ENCODE data around the gene CADM1.
A peak's percentile ranks its signal among the peaks of the same experiment; 100 is the strongest.

CADM1 gene

DNA sequence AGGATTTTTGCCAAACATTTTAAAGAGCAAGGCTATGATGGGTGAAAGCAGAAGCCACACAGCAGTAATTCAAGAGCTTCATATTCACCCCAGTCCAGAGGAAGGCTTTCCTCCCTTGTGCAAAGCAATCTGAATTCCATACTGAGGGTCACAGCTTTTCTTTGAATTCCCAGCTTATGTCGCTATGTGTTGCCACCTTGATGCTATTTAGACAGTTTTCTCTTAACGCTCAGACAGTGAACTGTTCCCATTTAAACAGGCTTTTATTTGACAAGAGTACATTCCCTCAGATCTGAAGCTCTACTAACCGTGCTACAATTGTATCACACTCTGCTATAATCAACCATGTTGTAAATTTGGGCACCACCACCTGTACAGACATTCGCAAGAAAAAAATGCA lies 279.7 kb downstream of the CADM1 start:
- Mint-ChIP-seq H3K27ac (peak overlapping the region in 1 of 3 experiments; percentile 32), H3K4me1 (peaks cover 38% of the 10 kb centered on the region)

DNA sequence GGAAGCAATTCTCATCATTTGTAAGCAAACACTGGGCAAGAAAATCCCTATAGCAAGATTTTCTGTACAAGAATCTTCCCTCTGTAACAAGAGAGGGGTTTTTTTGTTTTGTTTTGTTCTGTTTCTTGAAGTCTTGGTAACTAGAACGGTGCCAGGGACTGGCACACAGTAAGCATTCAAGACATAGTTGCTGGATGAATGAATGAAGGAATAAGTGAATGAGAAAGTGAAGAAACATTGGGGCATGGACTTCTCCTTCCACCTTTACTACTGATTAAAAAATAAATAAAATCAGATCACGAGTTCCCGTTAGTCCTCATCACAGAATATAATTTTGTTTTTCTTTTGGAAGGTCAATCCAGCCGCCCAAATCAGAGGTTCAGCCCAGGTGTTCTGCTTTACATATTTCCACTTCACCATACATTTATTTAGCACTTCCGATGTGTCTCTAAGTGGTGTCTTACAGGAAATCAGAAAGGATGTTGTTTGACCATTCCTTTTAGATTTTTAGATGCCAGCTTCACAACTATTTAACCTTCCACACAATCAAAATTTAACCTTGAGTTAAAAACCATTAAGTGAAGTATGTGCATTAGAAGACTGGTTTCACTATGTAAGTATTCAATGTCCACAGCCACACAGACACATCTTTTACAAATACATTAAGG lies 281.2 kb downstream of the CADM1 start:
- Mint-ChIP-seq H3K27me3 (ENCODE audit: low read depth) (peaks cover 3% of the 10 kb centered on the region), H3K27ac (no peak overlapping the region), H3K9me3 (no peaks in the 10 kb centered on the region), H3K4me1 (peaks cover 51% of the 10 kb centered on the region), H3K4me3 (no peak overlapping the region), H3K36me3 (ENCODE audit: low read depth) (peaks cover 52% of the 10 kb centered on the region)
- TF ChIP-seq, protein P1, sequence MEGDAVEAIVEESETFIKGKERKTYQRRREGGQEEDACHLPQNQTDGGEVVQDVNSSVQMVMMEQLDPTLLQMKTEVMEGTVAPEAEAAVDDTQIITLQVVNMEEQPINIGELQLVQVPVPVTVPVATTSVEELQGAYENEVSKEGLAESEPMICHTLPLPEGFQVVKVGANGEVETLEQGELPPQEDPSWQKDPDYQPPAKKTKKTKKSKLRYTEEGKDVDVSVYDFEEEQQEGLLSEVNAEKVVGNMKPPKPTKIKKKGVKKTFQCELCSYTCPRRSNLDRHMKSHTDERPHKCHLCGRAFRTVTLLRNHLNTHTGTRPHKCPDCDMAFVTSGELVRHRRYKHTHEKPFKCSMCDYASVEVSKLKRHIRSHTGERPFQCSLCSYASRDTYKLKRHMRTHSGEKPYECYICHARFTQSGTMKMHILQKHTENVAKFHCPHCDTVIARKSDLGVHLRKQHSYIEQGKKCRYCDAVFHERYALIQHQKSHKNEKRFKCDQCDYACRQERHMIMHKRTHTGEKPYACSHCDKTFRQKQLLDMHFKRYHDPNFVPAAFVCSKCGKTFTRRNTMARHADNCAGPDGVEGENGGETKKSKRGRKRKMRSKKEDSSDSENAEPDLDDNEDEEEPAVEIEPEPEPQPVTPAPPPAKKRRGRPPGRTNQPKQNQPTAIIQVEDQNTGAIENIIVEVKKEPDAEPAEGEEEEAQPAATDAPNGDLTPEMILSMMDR (IDR thresholded peaks at IDR 0.05; ENCODE audit: unreplicated experiment in 3 of 3): no peak

More for the DNA sequence above, 279.7 kb downstream of the CADM1 start:
- TF ChIP-seq, protein P1 (IDR thresholded peaks at IDR 0.05; ENCODE audit: unreplicated experiment in 3 of 3): no peak
- Mint-ChIP-seq H3K9me3 (no peaks in the 10 kb centered on the region), H3K4me3 (no peak overlapping the region), H3K36me3 (ENCODE audit: low read depth) (peaks cover 67% of the 10 kb centered on the region), H3K27me3 (ENCODE audit: low read depth) (peaks cover 3% of the 10 kb centered on the region)

DNA sequence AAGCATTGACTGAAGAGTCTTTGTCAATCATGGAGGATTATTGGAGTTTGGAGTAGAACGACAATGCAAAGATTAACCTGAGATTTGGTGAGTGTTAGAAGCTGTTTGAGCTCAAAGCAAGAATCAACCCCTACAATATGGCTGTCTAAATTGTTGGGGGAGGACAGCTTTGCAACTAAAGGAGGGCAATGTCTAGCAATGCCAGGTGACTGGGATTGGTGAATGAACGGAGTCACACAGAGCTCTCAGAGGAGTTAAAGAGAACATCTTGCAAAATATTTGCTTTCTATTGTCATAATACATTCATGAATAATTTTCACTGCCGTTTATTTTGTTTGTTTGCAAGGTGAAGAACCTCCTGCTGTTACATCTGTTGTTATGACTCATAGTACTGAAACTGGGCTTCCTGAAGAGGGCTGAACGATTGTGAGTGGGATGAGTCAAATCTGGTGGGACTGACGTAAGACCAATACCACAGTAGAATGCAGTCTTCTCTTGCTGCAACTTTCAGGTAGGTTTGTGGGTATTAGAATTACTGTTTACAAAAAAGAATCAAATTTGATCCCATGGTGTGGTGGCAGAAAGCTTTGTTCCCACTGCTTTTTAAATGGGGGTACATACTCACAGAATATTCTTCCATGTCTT lies 281.9 kb downstream of the CADM1 start:
- peaks cover 46% of the 10 kb centered on the region for H3K36me3 Mint-ChIP-seq (ENCODE audit: low read depth)
- no peak overlapping the region for H3K4me3 Mint-ChIP-seq
- TF ChIP-seq, protein P1 (IDR thresholded peaks at IDR 0.05; ENCODE audit: unreplicated experiment in 3 of 3): no peak
- H3K9me3 Mint-ChIP-seq: no peaks in the 10 kb centered on the region
- H3K4me1 Mint-ChIP-seq: peaks cover 54% of the 10 kb centered on the region
- no peak overlapping the region for H3K27ac Mint-ChIP-seq
- H3K27me3 Mint-ChIP-seq (ENCODE audit: low read depth): peaks cover 3% of the 10 kb centered on the region

DNA sequence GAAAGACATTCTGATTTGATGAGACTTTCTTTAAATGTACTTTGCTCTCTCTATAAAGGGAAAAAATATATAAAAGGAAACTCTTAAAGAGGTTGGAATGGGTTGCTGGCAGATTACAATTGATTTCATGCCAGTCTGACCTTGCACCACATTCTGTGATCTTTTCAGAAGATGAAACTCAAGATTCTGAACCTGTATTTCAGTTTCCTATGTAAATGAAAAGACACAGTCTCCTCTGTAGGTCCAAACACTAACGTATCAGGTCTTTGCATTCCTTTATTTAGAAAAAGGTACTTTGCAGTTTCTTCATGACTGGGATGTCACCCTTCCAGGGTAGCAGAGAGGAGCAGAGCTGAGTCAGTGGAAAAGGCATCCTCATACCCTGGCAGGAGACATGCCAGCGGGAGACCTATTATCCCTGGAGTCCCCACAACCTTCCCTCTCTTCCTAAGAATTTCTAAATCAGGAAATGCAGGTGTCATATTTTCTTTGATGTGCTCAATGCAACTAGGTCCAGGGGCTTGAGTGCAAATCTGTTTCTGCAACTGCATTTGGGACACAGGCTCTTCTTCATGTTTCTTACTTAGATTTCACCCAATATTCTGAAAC lies 282.6 kb downstream of the CADM1 start:
- TF ChIP-seq, protein P1 (IDR thresholded peaks at IDR 0.05; ENCODE audit: unreplicated experiment in 3 of 3): no peak
- no peak overlapping the region for H3K4me3 Mint-ChIP-seq
- peaks cover 56% of the 10 kb centered on the region for H3K4me1 Mint-ChIP-seq
- H3K9me3 Mint-ChIP-seq: no peaks in the 10 kb centered on the region
- peaks cover 3% of the 10 kb centered on the region for H3K27me3 Mint-ChIP-seq (ENCODE audit: low read depth)
- no peak overlapping the region for H3K27ac Mint-ChIP-seq
- peaks cover 48% of the 10 kb centered on the region for H3K36me3 Mint-ChIP-seq (ENCODE audit: low read depth)

DNA sequence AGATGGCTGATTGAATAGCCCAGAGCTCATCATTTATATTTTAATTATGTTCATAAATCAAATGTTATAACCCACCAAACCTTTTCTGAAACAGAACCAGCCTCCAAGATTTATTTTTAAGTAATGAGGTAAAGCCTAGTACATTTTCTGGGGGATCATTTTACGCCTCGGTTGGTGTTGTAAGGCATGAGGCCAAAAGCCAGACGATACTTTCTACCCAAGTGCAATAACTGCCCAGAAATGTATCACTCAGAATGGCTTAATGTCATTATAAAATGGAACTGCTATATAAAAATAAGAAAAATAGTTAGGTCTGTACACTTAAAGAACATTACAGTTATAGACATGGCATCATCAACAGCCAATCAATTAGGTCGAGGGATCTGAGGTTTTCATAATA lies 283.3 kb downstream of the CADM1 start:
- Mint-ChIP-seq H3K9me3 (no peaks in the 10 kb centered on the region), H3K27ac (peak overlapping the region in 1 of 3 experiments; percentile 31), H3K4me1 (peaks cover 59% of the 10 kb centered on the region), H3K27me3 (ENCODE audit: low read depth) (no peaks in the 10 kb centered on the region), H3K4me3 (no peak overlapping the region), H3K36me3 (ENCODE audit: low read depth) (peaks cover 49% of the 10 kb centered on the region)
- TF ChIP-seq, protein P1 (IDR thresholded peaks at IDR 0.05; ENCODE audit: unreplicated experiment in 3 of 3): no peak

Data from nephron (organoid).